Ramos (cell line): Measurements from ENCODE around the gene SLC34A3.
"Not testable (repeated sequence)": the region's sequence is repeated elsewhere in the genome, so short reads cannot be mapped to it uniquely, and the experiment has no call there.

Experiments used
- in situ Hi-C: fragments of 300-500 bp; cut with MboI; formaldehyde crosslinking; loops from one replicate; pipeline ENCODE4 v1.14.3; 2022; ENCODE audit warnings: low sequenced_read_pairs; ENCODE audit not compliant: unreplicated experiment

SLC34A3 gene

DNA sequence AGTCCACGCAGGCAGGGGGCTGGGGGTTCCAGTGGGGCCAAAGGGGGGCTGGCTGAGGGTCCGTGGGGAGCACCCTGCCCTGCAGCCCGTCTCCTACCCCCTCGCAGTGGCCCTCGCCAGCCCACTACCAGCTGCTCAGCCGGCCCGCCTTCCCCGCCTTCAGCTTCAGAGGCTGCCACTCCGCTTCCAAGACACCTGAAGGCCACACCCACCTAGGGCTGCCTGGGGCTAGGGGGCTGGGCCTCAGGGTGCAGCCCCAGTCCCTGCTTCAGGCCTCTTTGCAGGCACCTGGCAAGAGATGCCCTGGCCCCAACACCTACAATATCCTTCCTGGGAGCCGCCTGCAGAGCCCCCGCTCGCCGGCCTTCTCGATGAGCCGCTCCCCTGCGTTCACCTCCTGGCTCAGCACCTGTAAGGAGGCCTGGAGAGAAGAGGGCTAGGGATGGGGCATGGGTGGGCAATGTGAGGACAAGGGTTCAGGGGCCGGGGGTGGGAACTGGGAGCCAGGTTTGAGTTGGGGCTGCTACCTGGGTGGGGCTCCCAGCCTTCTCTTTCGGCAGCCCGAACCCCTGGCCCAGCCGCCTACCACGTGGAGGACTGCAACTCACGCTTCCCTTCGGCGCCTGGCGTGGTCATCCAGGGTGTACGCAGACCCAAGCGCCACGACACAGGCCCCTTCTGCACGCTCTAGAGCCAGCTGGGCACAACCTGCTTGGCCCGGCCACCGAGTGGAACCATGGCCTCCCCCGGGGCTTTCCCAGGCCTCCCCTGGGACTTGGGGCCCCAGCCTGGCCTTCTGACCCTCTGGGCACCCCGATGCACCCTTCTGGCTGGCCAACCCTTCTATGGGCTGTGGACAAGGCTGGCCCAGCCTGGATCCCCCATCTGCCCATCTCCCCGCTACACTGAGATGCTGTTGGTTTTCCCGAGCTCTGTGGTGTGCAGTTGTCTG is 22.1 kb downstream of the SLC34A3 start:
- in situ Hi-C loops: no loop called here

GRCh38 chr9:137253717-137254623 is 23.3 kb downstream of the SLC34A3 start:
- in situ Hi-C loops: no loop called here

DNA sequence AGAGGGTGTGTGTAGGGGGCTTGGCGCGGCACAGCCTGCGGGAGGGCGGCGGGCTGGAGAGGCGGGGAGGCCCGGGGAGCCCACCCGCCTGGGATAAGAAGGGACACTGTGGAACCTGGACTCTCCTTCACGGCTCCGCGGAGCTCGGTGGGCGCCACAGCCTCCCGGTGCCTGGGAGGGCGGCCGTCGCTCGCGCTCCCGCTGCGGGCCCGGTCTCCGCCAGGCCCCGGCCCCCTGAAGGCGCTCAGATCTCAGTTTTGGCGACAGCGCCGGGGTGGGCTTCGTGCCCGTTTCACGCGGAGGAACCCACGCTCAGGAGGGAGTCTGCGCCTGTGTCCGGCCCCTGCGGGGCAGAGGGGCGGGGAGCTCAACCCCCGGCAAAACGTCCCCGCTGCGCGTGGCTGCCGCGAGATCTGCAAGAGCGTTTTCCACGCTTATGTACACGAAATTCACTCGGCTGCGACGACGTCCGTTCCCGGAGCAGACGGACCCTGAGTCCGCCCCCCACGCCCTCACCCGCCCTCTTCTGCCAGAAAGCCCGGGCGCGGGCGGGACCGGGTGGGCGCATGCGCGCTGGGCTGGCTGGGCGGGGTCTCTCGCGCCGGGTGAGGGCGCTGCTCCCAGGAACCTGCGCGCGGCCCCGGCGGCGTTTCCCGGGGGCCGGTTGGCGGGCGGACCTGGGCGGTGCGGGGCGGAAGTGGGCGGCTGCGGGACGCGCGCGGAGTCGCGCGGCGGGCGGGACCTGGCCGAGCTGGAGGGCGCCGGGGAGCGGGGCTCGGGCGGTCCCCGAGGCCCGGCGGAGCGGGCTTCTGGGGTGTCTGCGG is 24.1 kb downstream of the SLC34A3 start, which contains the start of gene NELFB:
NELFB (plus strand) TSS at position 704 of the 824 bp plus-strand sequence.
- in situ Hi-C loops: no loop called here

- in situ Hi-C loops: no loop called here
These were observed 24.9 kb downstream of the SLC34A3 start for GRCh38 chr9:137255448-137256114.

- in situ Hi-C loops: no loop called here
These were observed 25.7 kb downstream of the SLC34A3 start for GRCh38 chr9:137256362-137256761.

DNA sequence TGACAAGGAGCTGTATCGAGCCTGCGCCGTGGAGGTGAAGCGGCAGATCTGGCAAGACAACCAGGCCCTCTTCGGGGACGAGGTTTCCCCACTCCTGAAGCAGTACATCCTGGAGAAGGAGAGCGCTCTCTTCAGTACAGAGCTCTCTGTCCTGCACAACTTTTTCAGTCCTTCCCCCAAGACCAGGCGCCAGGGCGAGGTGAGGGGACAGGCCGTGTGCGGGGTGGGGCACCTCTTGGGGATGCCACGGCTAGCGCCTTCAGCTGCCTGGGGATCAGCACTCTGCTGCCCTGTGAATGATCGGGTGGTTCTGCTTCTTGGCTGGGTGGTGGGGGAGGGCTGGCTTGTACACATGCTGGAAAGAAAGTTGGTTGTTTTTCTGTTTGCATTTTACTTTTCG is 26.2 kb downstream of the SLC34A3 start:
- in situ Hi-C loops: no loop called here

DNA sequence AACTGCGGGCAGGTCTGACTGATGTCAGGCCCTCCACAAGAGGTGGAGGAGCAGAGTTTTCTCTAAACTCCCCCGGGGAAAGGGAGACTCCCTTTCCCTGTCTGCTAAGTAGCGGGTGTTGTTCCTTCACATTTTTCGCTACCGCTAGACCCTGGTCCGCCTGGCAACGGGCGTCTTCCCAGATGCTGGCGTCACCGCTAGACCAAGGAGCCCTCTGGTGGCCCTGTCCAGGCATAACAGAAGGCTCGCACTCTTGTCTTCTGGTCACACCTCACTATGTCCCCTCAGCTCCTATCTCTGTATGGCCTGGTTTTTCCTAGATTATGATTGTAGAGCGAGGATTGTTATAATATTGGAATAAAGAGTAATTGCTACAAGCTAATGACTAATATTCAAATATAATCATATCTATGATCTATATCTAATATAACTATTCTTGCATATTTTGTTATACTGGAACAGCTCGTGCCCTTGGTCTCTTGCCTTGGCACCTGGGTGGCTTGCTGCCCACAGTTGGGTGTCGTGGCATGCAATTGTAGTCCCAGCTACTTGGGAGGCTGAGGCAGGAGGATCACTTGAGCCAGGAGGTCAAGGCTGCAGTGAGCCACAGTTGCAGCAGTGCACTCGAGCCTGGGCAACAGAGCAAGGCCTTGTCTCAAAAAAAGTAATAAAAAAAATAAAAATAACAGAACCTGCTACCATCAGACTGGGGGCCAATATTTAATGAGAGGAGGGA is 31.6 kb downstream of the SLC34A3 start:
- in situ Hi-C loops: not testable (repeated sequence)

- in situ Hi-C loops: no loop called here
These were observed 32.2 kb downstream of the SLC34A3 start for GRCh38 chr9:137262909-137263285.

DNA sequence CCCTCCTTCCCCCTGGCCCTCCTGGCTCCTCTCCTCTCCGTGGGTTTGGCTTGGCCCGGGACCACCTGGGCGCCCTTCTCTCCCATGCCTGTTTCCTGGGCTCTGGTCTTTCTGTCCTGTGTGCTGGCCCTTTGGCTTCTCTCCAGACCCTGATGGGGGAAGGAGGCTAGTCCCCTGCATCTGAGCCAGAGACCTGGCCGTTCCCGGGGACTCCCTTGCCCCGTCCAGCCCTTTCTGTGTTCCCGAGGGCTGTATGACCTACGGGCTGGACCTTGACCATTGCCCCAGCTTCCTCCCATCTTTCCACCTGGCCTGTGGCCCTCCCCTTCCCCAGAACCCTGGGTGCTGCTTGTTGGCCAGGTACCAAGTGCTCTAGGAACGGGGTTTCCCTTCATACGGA is 32.8 kb downstream of the SLC34A3 start:
- in situ Hi-C loops: no loop called here

DNA sequence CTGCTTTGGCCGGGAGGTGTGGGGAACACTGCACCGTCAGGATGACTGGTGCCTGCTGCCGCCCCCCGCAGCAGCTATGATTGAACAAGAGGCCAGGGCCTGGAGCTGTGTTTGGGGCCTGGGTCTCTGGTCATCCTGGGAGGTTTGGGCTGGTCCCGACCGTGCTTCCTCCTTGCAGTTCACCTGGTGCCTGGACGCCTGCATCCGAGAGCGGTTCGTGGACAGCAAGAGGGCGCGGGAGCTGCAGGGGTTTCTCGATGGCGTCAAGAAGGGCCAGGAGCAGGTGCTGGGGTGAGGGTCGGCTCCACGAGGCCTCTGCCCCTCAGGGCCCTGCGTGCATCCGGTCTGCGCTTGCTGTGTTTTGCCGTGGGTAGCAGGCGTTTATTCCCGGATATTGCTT is 33.4 kb downstream of the SLC34A3 start:
- in situ Hi-C loops: no loop called here

DNA sequence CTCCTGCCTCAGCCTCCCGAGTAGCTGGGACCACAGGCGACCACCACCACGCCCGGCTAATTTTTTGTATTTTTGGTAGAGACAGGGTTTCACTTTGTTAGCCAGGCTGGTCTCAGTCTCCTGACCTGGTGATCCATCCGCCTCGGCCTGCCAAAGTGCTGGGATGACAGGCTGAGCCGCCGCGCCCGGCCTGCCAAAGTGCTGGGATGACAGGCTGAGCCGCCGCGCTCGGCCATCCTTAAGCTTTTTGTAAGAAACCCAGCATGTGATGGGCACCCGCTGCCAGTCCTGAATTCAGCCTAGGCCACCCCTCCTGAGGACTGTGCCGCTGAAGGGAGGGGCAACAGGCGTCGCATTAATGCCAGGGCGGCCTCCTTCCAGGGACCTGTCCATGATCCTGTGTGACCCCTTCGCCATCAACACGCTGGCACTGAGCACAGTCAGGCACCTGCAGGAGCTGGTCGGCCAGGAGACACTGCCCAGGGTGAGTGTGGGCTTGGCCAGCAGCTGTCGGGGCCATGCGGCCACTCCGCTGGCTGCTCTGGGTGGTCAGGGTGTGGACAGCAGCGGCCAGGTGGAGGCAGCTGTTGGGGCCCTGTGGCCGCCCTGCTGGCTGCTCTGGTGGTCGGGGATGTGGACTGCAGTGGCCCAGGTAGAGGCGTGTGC is 34.9 kb downstream of the SLC34A3 start:
- in situ Hi-C loops: no loop called here

DNA sequence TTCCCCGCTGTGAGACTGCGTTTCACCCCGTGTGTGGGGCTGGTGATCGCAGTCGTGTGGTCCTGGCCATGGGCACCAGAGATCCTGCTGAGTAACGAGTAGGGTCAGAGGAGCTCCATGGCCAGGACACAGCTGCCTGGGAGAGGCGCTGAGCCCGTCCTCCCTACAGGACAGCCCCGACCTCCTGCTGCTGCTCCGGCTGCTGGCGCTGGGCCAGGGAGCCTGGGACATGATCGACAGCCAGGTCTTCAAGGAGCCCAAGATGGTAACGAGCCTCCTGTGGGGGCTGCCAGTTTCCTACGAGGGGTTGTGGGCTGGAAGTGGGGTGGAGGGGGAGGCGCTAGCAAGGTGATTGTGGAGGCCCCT is 35.4 kb downstream of the SLC34A3 start:
- in situ Hi-C loops: no loop called here

DNA sequence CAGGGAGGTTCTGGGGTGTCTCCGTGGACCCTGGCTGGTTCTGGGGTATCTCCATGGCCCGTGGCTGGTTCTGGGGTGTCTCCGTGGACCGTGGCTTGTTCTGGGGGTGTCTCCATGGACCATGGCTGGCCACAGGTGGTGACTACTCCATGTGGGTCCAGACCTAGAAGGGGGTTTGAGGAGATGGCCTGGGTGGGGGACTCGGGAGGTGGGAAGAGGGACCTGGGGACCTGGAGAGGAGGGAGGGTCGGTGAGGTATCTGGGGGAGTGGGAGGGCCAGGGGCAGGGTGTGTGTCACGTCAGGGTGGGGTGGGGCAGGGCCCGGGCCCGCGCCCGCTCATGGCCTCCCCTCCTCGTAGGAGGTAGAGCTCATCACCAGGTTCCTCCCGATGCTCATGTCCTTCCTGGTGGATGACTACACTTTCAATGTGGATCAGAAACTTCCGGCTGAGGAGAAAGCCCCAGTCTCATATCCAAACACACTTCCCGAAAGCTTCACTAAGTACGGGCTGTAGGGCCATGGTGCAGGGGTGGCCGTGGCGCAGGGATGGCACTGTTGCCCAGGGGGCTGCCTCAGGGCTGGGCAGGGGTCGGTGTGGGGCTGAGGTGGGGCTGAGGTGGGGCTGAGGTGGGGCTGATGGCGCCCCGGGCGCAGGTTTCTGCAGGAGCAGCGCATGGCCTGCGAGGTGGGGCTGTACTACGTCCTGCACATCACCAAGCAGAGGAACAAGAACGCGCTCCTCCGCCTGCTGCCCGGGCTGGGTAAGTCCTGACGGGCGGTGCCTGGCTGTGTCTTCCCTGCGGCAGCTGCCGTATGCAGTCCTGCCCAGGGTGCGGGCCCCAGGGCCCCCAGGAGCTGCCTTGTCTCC is 36.1 kb downstream of the SLC34A3 start:
- in situ Hi-C loops: no loop called here

DNA sequence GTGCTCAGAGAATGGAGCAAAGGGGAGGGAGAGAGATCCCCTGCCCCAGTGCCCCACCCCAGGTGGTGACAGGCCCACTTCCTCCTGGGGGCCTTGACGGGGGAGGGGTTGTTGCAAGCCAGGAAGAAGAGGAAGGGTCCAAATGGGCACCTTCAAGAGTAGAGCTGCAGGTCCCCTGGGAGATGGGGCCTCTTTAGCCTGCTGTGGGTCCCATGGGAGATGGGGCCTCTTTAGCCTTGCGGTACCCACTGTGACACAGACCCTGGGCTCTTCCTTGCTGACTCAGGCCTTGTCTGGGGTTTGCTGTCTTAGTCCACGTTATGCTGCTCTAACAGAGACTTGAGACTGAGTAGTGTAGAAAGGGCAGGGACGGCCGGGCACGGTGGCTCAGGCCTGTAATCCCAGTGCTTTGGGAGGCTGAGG is 37.2 kb downstream of the SLC34A3 start:
- in situ Hi-C loops: no loop called here

DNA sequence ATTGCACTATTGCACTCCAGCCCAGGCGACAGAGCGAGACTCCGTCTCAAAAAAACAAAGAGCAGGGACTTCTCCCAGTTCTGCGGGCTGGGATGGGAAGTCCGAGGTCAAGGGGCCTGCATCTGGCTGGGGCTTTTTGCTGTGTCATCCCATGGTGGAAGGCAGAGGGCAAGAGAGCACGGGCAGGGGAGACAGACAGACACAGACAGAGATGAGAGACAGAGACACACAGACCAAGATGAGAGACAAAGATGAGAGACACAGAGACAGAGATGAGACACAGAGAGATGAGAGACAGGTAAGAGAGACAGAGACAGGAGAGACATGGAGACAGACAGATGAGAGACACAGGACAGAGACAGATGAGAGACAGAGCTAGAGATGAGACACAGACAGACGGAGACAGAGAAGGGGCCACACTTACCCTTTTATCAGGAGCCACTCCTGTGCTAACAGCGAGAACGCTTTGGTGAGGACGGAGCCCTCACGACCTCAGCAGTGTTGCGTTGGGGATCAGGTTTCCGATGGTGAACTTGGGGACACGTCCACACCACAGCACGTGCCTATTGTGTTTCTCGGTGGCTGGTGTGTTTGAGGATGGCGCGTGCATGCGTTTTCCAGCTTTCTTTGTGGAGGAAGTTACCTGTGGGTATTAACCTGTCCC is 38.0 kb downstream of the SLC34A3 start:
- in situ Hi-C loops: no loop called here

DNA sequence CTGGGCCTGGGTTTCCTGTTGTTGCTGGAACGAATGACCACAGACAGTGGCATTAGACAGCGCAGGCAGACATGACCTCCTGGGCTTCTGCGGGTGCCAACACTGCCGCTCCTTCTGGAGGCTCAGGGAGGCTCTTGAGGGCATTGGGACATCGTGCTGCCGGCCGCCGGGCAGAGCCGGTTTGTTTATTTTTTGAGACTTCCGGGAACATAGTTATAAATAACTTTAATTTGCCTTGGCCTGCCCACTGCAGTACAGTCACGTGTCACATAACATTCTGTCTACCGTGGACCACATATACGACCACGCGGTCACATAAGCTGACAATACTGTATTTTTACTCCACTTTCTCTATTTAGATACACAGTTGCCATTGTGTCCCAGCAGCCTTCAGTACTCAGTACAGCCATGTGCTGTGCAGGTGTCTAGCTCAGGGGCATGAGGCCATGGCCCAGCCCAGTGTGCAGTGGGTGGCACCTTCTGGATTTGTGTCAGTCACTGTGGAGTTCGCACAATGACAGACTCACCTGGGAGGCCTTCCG is 38.6 kb downstream of the SLC34A3 start:
- in situ Hi-C loops: no loop called here
